Ramos (cell line): Measurements from ENCODE around the gene RNU2-63P.
"Not testable (repeated sequence)": the region's sequence is repeated elsewhere in the genome, so short reads cannot be mapped to it uniquely, and the experiment has no call there.

ENCODE experiments used
- in situ Hi-C: fragments of 300-500 bp; cut with MboI; formaldehyde crosslinking; loops from one replicate; pipeline ENCODE4 v1.14.3; 2022; ENCODE audit warnings: low sequenced_read_pairs; ENCODE audit not compliant: unreplicated experiment

Gene RNU2-63P

DNA sequence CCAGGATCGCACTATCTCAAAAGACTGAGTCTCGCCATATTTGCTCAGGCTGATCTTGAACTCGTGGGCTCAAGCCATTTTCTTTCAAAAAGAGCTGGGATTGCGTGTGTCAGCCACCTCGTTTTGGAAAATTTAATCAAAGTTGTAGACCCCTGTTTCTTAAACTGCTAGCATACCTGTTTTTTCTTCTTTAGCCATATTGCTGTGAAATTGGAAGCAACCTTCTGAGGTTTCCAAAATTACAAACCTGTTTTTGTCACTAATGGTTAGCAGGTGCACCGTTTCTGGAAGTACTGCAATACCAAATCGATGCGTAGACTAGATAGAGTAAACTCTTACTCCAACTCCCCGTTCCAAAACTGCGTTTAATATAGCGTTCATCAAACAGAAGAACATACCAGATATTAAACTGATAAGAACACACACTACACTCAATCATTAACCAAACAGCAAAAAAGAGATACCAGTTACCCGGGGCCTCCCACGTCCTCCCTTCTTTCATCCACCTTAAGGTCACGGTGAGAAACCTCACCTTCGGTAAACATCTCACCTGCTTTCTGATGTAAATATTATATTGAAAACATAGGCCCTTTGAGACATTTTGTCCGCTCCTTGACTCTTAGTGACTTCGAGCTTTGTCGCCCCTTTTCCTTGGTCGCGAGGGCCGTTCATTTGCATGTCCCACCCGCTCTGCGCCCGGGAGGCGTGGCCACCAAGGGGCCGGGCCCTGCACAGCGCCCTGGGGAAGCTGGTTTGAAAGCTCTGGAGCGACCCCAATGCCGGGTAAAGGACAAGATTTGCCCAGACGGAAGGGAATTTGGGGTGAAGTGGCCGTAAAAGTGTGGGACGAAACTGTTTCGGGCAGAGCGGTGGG is at the start of gene RNU2-63P:
TSS of gene RNU2-63P (minus strand) at position 462 of the 874 bp plus-strand sequence.
- in situ Hi-C loops, result loop anchor here (25.0 kb wide), 1 partner anchor 529 kb away; no protein-coding TSS in a partner anchor

DNA sequence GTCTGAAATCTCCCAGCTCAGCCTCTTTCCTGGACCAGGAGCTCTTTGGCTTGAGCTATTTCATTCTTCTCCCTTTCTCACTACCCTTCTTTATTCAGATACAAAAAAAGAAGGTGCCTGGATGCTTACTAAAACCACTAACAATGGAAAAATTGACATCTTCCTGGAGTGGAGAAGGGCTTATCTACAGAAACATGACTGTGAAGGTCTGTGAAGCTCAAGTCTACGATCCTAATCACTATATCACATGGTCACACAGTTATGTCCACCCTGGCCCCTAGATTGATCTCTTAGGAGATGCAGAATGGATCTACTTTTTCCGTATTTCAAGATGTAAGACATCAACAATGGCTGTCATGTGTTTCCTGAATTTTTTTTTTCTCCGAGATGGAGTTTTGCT is 44.9 kb upstream of the RNU2-63P start:
- in situ Hi-C loops, result loop anchor here (10.0 kb wide), 1 partner anchor 94 kb away; no protein-coding TSS in a partner anchor

DNA sequence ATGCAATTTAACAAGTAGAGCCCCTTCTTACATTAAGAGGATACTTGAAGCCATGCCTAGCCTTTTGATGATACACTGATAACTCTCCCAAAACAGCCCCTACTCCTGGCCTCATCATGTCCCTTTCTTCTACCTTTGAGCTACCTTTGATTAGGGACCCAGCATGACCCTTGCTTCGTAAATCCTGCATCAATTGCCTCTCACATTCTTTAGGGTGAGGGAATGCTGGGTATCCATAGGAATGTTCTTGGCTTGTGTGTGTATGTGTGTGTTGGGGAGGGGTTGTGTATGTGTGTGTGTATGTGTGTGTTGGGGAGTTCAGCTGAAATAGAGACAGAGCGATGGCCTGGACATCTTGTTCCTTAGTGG is 44.5 kb upstream of the RNU2-63P start:
- in situ Hi-C loops, result loop anchor here (10.0 kb wide), 1 partner anchor 94 kb away; no protein-coding TSS in a partner anchor

DNA sequence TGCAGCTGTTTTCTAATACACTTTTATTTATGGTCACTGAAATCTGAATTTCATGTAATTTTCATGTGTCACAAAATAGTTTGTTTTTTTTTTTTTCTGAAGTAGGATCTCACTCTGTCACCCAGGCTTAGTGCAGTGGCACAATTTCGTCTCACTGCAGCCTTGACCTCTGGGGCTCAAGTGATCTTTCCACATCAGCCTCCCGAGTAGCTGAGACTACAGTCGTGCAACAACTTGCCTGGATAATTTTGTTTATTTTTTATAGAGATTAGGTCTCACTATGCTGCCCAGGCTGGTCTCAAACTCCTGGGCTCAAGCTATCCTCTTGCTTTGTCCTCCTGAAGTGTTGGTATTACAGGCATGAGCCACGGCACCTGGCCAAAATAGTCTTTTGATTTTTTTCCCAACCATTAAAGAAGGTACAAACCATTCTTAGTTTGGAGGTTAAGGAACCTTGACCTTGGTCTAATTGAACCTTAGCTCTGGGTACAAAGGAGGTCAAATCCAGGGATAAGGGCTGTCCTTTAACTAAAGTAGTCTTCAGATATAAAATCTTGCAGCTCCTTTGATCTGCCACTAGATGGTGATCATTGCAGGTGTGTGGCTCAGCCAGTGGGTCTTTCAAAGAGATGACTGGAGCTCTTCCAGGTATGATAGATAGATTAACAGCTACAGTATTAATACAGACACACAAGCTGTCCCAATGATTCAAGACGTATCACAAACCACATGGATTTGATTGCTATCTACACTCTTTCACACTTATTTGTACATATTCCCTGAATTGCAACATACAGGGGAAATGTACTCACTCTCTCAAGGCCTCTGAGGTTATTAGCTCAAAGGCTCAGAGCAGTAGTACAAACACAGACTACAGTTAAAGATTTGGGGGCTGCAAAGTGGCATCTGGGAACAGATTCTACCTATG is 43.9 kb upstream of the RNU2-63P start:
- in situ Hi-C loops, result loop anchor here (10.0 kb wide), 1 partner anchor 95 kb away; no protein-coding TSS in a partner anchor

DNA sequence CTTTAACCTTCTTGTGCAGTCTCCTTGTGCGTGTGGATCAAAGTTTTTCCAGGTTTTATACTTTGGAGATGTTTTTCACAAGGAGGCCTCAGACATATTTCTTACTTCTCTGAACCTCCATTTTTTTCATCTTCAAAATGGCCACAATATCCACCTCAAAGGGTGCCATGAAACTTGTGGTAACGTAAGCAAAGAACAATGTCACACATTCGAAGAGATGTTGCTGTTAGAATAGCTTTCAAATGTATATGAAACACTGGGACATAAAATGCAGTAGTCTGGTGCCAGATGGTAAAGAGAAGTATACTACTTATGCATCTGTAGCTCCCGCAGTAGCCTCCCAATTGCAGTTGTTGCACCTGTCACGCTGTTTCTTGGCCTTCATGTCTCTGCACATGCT is 41.8 kb upstream of the RNU2-63P start:
- in situ Hi-C loops, result no loop called here

DNA sequence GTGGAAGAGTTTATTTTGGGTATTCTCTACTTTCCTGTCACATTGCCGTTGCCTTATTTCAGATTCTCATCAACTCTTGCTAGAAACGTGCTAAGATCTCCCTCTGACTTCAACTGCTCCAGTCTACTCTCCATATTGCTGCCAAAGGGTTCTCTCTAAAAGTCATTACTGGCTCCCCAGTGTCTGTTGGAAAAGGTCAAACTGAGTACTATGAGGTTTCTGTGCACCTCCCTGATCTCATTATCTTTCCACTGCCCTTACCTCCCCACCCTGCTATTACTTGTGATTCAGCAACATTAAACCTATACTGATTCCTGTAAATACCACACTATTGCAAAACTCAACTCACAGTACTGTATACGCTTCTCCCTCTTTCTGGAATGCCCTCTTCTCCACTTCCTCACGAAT is 41.1 kb upstream of the RNU2-63P start:
- in situ Hi-C loops, result no loop called here

DNA sequence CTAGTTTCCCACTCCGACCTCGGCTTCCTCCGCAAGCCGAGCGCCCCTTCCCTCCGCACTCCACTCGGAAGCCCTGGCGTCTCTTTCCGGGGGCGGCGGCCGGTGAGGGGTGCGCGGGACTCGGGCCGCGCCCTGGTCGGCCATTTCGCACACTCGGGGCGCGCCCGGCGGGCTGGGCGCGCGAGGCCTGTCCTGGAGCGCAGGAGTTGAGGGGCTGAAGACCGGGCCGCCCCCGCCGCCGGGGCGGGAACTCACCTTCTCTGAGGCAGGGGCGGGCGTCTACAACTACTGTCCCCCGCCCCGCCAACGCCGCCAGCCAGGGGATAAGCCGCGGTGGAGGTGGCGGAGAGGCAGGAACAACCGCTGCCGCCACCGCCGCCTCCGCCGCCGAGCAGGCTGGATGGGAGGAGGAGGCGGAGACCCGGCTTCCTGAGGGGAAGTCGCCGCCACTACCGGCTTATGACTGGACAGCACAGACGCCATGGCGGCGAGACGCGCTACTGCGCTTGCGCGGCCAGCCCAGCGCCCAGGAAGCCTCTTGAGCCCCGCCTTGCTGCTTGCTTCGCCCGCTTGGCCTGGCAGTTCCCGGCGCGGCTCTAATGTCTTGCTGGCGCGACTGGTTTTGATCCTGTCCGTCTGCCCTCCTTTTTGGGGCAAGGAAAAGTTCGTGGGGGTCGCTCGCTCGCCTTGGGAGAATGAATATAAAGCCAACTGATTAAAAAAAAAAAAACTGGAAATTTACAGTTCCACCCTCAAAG is 39.2 kb upstream of the RNU2-63P start, which contains the start of gene KRCC1:
TSS of gene KRCC1 (minus strand) at position 413 of the 758 bp plus-strand sequence. CDS start 27,220 bp downstream, outside the sequence.
- in situ Hi-C loops, result no loop called here

DNA sequence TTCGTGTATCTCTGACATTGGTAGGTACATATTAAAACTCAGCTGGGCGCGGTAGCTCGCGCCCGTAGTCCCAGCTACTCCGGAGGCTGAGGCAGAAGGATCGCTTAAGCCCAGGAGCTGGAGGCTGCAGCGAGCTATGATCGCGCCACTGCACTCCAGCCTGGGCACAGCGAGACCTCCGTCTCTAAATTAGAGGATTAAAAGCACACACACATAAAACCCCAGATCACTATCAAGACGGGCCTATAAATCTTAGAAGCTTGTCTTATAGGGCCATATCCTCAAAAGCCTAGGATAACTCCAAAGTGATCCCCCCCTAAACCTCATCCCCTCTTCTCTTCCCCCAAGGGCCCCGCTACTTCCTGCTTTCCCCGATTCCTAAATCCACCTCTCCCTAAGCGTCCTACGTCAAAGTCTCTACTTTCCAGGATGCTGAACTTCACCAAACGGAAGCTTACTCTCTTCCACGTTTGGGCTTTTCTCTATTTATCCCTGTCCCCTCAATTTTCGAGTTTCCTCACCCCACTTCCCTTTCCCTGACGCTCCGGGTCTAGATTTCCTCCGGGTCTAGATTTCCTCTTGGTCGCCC is 38.5 kb upstream of the RNU2-63P start:
- in situ Hi-C loops, result no loop called here

DNA sequence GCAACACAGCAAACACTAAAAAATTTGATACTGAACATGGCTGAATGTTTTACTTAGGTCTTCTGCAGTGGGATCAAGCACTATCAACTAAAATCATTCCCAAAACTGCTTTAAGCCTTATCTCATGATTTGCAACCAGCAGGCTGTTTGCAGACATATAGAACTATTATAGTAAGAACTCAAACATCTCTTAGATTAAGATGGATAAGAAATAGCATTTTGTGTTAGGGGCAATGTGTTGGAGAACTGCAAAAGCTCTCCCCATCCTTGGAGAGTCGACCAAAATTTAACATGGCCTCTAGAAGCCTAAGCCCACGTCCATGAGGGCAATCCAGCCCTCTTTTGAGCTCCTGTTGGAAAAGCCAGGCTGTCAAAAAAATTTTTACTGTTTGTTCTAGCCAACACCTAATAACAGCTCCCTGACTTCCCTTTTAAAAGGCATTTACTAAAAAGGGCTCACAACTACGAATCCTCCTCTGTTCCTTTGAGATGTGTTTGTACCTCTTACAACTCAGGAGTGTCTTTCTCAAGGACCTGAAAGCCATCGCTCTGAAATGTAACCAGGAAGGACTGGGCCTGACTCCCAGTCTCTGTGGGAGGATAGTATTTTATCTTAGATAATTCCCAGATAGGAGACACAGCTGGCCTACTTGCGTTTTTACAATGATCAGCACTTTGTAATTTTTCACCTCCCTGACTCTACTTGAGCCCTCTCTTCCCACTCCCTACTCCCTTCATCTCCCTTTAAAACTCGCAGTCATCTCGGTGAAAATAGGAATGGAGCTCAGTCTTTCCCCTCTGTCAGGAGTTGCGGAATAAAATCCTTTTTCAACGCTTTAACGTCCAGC is 37.8 kb upstream of the RNU2-63P start:
- in situ Hi-C loops, result no loop called here

DNA sequence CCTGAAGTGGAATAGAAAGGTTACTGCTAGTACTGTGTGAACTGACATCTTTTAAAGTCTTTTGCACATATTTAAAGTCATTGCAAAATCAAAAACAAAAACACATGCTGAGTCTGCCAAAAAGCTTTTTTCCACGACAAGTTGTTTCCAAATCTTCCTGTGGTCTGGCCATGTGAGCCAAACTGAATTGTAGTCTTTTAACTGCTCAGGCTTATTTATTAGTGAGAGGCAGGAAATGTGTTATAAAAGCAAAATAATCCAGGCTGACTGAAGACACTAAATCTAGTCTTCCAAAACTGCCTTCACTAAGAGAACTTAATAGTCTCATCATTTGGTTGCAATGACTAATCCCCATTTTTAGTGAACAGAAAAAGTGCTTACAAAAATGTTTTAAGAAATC is 36.9 kb upstream of the RNU2-63P start:
- in situ Hi-C loops, result no loop called here

DNA sequence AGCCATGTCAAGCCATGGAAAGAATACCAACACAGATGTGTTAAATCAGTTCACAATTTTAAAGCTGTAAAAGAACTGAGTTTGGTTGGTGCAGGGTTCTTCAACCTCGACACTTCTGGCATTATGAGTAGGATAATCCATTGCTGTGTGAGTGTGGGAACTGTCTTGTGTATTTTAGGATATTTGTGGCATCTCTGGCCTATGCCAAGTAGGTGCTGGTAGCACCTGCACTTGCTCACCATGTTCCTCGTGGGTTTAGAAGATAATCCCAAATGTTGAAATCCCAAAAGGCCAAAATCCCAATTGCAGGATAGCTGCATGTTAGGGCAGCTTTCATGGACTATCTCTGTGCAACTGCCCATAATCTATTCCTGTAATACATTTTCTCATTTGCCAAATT is 35.4 kb upstream of the RNU2-63P start:
- in situ Hi-C loops, result no loop called here

DNA sequence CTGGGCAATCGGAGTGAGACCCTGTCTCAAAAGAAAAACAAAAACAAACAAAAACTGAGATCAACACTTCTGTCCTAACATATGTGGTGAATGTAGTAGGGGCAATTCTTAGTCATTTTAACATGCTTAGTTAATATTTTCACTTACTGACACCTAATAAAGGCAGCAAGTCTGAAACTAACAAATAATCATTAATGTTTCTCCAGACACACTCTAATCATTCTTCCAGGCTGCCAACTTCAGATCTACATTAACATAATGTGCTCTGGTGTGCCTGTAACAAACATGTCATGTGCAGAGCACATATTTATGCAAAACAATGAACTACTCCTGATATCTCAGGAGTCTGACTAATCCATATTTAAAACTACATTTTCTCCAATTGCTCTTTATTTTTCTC is 33.3 kb upstream of the RNU2-63P start:
- in situ Hi-C loops, result no loop called here

DNA sequence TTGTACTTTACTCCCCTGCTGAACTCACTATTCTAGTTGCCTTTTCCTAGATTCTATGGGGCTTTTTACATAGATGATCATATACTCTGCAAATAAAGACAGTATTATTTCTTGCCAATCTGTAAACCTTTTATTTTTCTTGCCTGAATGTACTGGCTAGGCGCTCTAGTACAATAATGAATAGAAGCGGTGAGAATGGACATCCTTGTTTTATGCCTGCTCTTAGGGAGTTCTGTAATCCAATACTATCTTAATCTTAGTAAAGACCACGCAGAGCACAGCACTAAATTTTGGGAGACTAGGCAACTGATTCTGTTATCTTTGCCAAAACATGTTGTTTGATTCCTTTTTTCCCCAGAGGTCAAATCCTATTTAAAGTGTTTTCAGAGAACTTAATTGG is 32.2 kb upstream of the RNU2-63P start:
- in situ Hi-C loops, result no loop called here

DNA sequence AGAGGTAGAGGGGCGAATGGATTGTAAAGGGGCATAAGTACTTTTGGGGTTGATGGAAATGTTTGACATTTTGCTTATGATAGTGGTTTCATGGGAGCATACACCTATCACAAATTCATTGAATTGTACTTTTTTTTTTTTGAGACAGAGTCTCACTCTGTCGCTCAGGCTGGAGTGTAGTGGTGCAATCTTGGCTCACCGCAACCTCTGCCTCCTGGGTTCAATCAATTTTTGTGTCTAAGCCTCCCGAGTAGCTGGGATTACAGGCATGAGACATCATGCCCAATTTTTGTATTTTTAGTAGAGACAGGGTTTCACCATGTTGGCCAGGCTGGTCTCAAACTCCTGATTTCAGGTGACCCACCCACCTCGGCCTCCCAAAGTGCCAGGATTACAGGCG is 29.2 kb upstream of the RNU2-63P start:
- in situ Hi-C loops, result not testable (repeated sequence)

DNA sequence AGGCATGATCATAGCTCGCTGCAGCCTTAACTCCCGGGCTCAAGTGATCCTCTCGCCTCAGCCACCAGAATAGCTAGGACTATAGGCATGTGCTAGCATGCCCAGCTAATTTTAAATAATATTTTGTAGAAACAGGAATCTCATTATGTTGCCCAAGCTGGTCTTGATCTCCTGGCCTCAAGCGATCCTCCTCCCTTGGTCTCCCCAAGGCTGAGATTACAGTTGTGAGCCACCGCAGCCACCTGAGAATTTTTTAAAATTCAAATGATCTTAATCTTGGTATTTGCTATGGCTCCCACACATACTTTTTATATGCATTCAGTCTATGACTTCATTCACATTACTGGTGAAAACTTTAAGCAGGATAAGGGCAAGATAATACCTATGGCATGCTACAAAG is 26.1 kb upstream of the RNU2-63P start:
- in situ Hi-C loops, result no loop called here

DNA sequence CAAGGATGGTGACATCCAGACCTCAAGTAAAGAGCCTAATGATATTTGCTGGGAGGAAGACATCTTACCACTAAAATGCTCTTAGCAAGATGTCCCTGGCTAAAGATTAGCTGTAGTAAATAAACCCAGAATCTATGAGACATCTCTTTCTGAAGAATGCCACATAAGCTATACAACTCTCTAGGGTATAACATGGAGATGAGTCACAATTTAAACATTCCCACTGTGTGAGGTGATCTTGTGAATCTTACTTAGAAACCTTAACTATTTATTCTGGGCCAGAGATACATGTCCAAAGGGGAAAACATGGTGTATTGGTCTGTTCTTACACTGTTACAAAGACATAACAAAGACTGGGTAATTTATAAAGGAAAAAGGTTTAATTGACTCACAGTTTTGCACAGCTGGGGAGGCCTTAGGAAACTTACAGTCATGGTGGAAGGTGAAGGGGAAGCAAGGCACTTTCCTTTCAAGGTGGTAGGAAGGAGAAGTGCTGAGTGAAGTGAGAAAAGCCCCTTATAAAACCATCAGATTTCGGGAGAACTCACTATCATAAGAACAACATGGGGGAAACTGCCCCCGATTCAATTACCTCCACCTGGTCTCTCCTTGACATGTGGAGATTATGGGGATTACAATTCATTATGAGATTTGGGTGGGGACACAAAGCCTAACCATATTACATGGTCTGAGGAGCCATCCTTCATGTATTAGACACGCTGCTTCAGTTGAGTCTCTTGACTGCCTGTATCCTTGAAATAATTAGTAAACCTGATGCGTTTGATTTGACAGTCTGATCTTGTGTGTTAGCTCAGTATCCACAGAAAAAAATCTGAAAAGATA is 22.1 kb upstream of the RNU2-63P start:
- in situ Hi-C loops, result no loop called here

DNA sequence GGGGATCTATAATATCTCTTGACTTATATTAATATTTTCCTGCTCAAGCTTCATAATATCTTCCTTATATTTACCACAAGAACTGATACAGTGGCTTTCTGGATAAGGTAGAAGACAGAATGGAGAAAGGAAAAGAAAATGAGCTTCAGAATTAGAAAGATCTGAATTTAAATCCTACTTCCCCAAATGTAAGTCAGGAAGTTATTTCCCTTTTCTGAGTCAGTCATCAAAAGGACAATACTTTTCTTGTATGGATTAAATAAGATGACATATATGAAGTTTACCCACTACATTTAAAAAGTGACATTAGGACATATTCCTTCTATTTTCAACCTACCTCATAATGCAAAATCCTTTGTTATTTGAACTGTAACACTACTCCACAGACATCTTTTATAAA is 20.3 kb upstream of the RNU2-63P start:
- in situ Hi-C loops, result no loop called here

DNA sequence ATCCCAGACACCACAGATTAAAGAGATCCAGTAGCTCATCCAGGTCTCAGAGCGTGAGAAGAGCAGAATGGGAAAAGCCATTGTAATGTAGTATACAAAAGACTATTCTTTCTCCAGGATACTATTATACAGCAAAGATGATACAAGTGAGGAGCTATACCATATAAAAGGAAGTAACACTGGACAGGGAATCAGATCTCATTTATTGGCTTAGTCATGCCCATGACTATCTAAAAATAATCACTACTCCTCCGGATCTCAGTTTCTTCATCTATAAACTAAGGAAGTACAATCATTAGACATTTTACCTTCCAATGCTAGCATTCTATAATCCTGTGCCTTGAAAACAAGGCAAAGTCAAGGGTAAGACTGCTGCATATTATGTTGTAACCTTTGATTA is 19.8 kb upstream of the RNU2-63P start:
- in situ Hi-C loops, result no loop called here
